ENCODE measurements around the gene MINDY4. TPM values are rescaled to one million over a fixed set of nuclear protein-coding genes. Genes with fewer than 3 reads are reported as not detected.

MINDY4 gene
- total RNA-seq, 6 experiments from 2014 or later, result 2.3 to 3.3 (median 2.6) TPM

DNA sequence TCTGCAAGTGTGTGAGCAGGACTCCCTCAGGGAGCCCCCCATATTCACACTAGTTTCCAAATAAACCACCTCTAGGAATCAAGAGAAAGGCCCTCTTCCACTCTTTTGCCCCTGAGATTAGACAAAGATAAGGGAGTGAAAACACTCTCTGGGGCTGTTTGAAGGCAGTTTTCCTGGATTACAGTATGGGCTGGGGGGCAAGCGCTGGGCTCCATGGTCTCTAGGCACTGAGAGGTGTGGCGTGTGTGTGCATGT is 141.4 kb downstream of the MINDY4 start:
- TF ChIP-seq, protein P1, sequence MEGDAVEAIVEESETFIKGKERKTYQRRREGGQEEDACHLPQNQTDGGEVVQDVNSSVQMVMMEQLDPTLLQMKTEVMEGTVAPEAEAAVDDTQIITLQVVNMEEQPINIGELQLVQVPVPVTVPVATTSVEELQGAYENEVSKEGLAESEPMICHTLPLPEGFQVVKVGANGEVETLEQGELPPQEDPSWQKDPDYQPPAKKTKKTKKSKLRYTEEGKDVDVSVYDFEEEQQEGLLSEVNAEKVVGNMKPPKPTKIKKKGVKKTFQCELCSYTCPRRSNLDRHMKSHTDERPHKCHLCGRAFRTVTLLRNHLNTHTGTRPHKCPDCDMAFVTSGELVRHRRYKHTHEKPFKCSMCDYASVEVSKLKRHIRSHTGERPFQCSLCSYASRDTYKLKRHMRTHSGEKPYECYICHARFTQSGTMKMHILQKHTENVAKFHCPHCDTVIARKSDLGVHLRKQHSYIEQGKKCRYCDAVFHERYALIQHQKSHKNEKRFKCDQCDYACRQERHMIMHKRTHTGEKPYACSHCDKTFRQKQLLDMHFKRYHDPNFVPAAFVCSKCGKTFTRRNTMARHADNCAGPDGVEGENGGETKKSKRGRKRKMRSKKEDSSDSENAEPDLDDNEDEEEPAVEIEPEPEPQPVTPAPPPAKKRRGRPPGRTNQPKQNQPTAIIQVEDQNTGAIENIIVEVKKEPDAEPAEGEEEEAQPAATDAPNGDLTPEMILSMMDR (IDR thresholded peaks at IDR 0.05), result no peak
- no peaks in the 10 kb centered on the region for H3K36me3 Mint-ChIP-seq (ENCODE audit: low read depth)
- DNase-seq, result no peak
- peaks cover 22% of the 10 kb centered on the region for H3K27me3 Mint-ChIP-seq (ENCODE audit: insufficient read depth)
- no peaks in the 10 kb centered on the region for H3K9me3 Mint-ChIP-seq
- H3K27ac Mint-ChIP-seq, result peak overlapping the region; percentile 14; the same call in 1 of the 2 replicates
- peaks cover 13% of the 10 kb centered on the region for H3K4me1 Mint-ChIP-seq (ENCODE audit: low read depth)
- H3K4me3 Mint-ChIP-seq, result no peak overlapping the region

DNA sequence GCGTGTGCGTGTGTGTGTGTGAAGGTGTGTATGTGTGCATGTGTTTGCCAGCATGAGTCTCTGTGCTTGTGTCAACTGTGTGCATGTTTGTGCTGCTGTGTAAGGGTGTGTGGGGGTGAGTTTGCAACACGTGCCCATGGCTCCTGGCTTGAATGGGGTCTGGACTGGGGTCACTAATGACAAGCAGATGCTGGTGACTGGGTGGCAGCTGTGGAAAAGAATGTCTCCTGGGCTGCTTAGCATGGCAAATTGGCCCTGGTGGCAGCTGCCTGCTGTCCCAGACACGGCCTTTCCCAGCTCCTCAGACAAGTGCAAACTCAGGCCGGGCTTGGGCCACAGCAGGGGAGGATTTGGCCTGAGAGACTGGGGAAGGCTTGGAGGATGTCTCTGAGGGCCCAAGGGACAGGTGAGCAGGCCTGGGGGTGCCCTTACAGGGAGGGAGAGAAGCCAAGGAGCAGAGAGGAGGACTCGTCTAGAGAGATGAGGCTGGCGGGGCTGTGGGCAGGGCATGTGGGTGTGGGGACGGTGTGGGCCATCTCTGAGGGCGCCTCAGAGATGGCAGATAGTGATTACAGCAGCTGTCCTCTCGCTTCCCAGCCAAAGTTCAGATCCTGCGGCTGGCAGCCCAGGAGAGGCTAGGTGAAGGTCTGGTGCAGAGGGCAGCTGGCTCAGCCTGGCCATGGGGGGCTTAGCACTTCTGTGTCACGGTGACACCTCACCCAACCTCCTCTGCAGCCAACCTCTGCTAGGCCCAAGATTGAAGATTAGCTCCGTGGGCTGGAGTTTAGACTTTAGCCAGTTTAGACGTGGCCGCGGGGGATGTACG is 142.0 kb downstream of the MINDY4 start:
- H3K4me3 Mint-ChIP-seq, result no peak overlapping the region
- peaks cover 13% of the 10 kb centered on the region for H3K4me1 Mint-ChIP-seq (ENCODE audit: low read depth)
- H3K27me3 Mint-ChIP-seq (ENCODE audit: insufficient read depth), result peaks cover 22% of the 10 kb centered on the region
- H3K36me3 Mint-ChIP-seq (ENCODE audit: low read depth), result no peaks in the 10 kb centered on the region
- H3K27ac Mint-ChIP-seq, result peak overlapping the region; percentile 14; the same call in 1 of the 2 replicates
- no peaks in the 10 kb centered on the region for H3K9me3 Mint-ChIP-seq
- TF ChIP-seq, protein P1 (IDR thresholded peaks at IDR 0.05), result no peak
- no peak for DNase-seq

DNA sequence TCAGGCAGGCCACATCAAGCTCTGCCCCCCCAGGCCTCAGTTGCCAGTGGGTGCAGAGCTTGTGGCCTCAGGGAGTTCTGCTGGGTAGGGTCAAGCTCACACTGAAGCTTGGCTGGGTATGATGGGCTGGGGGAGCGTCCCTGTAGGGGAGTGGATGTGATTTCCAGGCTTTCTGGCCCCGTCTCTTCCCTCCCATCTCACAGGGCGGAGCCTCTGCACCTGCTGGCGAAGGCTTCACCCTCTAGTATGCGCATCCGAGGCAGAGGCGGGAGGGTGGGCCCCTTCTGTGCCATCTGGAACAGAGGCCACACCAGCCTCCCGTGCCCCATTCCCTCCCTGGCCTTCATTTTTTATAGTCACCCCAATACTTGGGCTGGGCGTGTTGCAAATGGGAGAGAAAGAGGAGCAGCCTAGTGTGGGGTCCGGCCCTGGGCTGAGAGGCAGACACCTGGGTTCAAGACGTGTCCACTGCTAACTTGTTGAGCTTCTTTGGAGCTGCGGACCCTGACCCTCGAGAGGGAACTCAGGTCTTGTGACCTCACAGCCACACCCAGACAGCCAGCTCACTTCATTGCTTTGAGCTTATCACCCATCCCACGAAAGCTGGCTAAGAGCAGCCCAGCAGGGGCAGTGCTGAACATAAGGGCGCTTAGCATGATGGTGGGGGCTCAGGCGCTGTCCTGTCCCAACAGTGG is 142.8 kb downstream of the MINDY4 start:
- H3K27ac Mint-ChIP-seq, result peak overlapping the region; percentile 75; the same call in 1 of the 2 replicates
- no peak overlapping the region for H3K4me3 Mint-ChIP-seq
- H3K9me3 Mint-ChIP-seq, result no peaks in the 10 kb centered on the region
- no peaks in the 10 kb centered on the region for H3K36me3 Mint-ChIP-seq (ENCODE audit: low read depth)
- peaks cover 13% of the 10 kb centered on the region for H3K4me1 Mint-ChIP-seq (ENCODE audit: low read depth)
- DNase-seq, result no peak
- peaks cover 22% of the 10 kb centered on the region for H3K27me3 Mint-ChIP-seq (ENCODE audit: insufficient read depth)
- TF ChIP-seq, protein P1 (IDR thresholded peaks at IDR 0.05), result no peak

DNA sequence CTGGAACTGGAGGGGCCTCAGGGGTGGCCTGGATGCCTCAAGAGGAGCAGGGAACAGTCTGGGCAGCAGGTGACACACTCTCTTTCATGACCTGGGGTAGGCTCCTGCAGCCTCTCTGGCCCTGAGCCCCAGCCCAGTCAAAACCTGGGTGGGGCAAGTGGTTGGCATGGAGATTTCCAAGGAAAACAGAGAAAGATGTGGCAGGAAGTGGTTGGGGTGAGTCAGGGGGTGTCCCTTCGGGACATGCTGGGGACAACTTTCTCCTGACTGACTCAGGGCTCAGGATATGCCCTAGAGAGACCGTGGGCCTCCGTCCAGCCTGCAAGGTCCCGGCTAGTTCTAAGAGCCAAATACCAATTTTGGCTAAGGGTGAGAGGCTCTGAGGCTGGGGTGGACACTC is 143.4 kb downstream of the MINDY4 start:
- H3K27me3 Mint-ChIP-seq (ENCODE audit: insufficient read depth), result peaks cover 22% of the 10 kb centered on the region
- TF ChIP-seq, protein P1 (IDR thresholded peaks at IDR 0.05), result no peak

DNA sequence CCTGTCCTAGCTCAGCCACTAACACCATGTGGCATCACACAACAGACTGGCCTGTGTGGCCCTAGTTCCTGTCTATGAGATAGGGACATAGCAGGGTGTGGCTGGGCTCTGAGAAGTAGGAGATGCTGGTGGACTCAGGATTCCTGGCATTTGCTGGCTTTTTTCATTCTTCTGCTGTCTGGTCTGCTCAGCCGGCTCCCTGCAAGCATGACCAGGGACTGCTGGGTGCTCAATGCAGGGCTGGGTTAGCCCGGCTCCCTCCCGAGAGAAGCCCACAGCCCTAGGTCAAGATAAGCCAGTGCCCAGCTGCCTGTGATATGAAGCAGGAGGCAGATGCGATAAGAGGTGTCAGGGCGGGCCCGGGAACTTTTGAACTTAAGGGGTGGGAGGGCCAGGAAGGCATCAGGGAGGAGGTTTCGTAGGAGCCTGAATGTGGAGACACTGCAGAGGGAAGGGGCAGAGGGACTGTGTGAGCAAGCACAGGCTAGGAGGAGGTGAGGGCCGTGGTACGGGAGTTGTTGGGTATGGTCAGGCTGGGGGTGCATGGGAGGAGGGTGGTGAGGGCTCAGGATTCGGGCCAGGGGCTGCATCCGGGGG is 143.9 kb downstream of the MINDY4 start:
- Mint-ChIP-seq H3K27ac (peak overlapping the region; percentile 75), H3K4me1 (ENCODE audit: low read depth) (peaks cover 18% of the 10 kb centered on the region)

More for the DNA sequence above, 143.4 kb downstream of the MINDY4 start:
- H3K9me3 Mint-ChIP-seq, result no peaks in the 10 kb centered on the region
- H3K36me3 Mint-ChIP-seq (ENCODE audit: low read depth), result no peaks in the 10 kb centered on the region
- H3K4me3 Mint-ChIP-seq, result peak overlapping the region; percentile 39; the same call in 1 of the 2 replicates
- H3K27ac Mint-ChIP-seq, result peak overlapping the region; percentile 75
- DNase-seq, result peak; percentile 80
- peaks cover 13% of the 10 kb centered on the region for H3K4me1 Mint-ChIP-seq (ENCODE audit: low read depth)

More for the DNA sequence above, 143.9 kb downstream of the MINDY4 start:
- H3K4me3 Mint-ChIP-seq, result no peak overlapping the region
- peak; percentile 15 for DNase-seq
- no peaks in the 10 kb centered on the region for H3K9me3 Mint-ChIP-seq
- H3K27me3 Mint-ChIP-seq (ENCODE audit: insufficient read depth), result peaks cover 22% of the 10 kb centered on the region
- TF ChIP-seq, protein P1 (IDR thresholded peaks at IDR 0.05), result no peak
- no peaks in the 10 kb centered on the region for H3K36me3 Mint-ChIP-seq (ENCODE audit: low read depth)

All from HFFc6 (cell line).